Neural progenitor cell (in vitro differentiated cells): ENCODE results near the gene HNRNPA0. TPM values are rescaled to one million over a fixed set of nuclear protein-coding genes. Genes with fewer than 3 reads are reported as not detected.

ENCODE experiments used
- DNase-seq: peaks from one replicate; pipeline ENCODE4 v3.0.0-alpha.2; 2016; ENCODE audit warnings: low spot score
- H2AFZ ChIP-seq: fragments of 200-600 bp; sonication (generic); replicated peaks from 2 replicates; pipeline ENCODE4 v1.6.1; 2016; ENCODE audit warnings: antibody characterized with exemption
- H3F3A ChIP-seq: fragments of 200-600 bp; sonication (generic); 2 replicates; pipeline ENCODE4 v1.6.1; 2016; ENCODE audit warnings: antibody characterized with exemption, low read depth
- H3K27ac ChIP-seq: fragments of 200-600 bp; sonication (generic); 2 replicates; pipeline ENCODE4 v1.5.1; 2016; ENCODE audit warnings: mild to moderate bottlenecking
- H3K27me3 ChIP-seq: fragments of 200-600 bp; sonication (generic); 2 replicates; pipeline ENCODE4 v1.6.1; 2016; ENCODE audit warnings: mild to moderate bottlenecking, moderate library complexity
- H3K36me3 ChIP-seq: fragments of 200-600 bp; sonication (generic); 2 replicates; pipeline ENCODE4 v1.5.1; 2016
- H3K4me1 ChIP-seq: fragments of 200-600 bp; sonication (generic); 2 replicates; pipeline ENCODE4 v1.6.1; 2016; ENCODE audit warnings: mixed run types
- H3K4me2 ChIP-seq: fragments of 200-600 bp; sonication (generic); 2 replicates; pipeline ENCODE4 v1.6.1; 2016
- H3K4me3 ChIP-seq: fragments of 200-600 bp; sonication (generic); 2 replicates; pipeline ENCODE4 v1.5.1; 2016
- H3K79me2 ChIP-seq: fragments of 200-600 bp; sonication (generic); 2 replicates; pipeline ENCODE4 v1.6.1; 2016; ENCODE audit warnings: low read depth
- H3K9ac ChIP-seq: fragments of 200-600 bp; sonication (generic); 2 replicates; pipeline ENCODE4 v1.6.1; 2016
- H3K9me3 ChIP-seq: fragments of 200-600 bp; sonication (generic); 2 replicates; pipeline ENCODE4 v1.5.1; 2016; ENCODE audit warnings: low read depth
- H4K20me1 ChIP-seq: fragments of 200-600 bp; sonication (generic); 2 replicates; pipeline ENCODE4 v1.6.1; 2016; ENCODE audit warnings: low read depth
- H3K27ac Mint-ChIP-seq: 3 replicates; pipeline ENCODE4 v1.8.0; 2021; ENCODE audit warnings: mixed read lengths
- H3K27me3 Mint-ChIP-seq: 2 replicates; pipeline ENCODE4 v1.8.0; 2022; ENCODE audit warnings: low read depth, mild to moderate bottlenecking, inconsistent platforms, moderate library complexity, mixed read lengths; ENCODE audit not compliant: insufficient read depth
- H3K36me3 Mint-ChIP-seq: 3 replicates; pipeline ENCODE4 v1.8.0; 2021; ENCODE audit warnings: mixed read lengths
- H3K4me1 Mint-ChIP-seq: 3 replicates; pipeline ENCODE4 v1.8.0; 2021; ENCODE audit warnings: mixed read lengths
- H3K4me3 Mint-ChIP-seq: 3 replicates; pipeline ENCODE4 v1.8.0; 2021; ENCODE audit warnings: mild to moderate bottlenecking, moderate library complexity, mixed read lengths
- H3K9me3 Mint-ChIP-seq: 3 replicates; pipeline ENCODE4 v1.8.0; 2020; ENCODE audit warnings: mixed read lengths
- EZH2 ChIP-seq: fragments of 200-600 bp; sonication (generic); IDR thresholded peaks from 2 replicates; pipeline ENCODE4 v1.6.1; 2017; ENCODE audit warnings: antibody characterized with exemption, mild to moderate bottlenecking, moderate library complexity
- EZH2phosphoT487 ChIP-seq: fragments of 200-600 bp; sonication (generic); IDR thresholded peaks from 2 replicates; pipeline ENCODE4 v1.6.1; 2017; ENCODE audit warnings: antibody characterized with exemption
- total RNA-seq: library from RNA; depleted of rRNA; stranded (reverse); fragments of >200 nt; gene quantifications from 2 replicates; pipeline ENCODE4 v1.2.3, GENCODE V29; 2015; ENCODE audit warnings: low replicate concordance
- TF ChIP-seq, protein P1 (sequence below): fragments of 200-600 bp; sonication (generic); IDR thresholded peaks from 2 replicates; pipeline ENCODE4 v1.5.1; 2017; ENCODE audit warnings: antibody characterized with exemption, mild to moderate bottlenecking

HNRNPA0 gene
- total RNA-seq, 1 donor from 2014 or later, result 49.8 TPM

DNA sequence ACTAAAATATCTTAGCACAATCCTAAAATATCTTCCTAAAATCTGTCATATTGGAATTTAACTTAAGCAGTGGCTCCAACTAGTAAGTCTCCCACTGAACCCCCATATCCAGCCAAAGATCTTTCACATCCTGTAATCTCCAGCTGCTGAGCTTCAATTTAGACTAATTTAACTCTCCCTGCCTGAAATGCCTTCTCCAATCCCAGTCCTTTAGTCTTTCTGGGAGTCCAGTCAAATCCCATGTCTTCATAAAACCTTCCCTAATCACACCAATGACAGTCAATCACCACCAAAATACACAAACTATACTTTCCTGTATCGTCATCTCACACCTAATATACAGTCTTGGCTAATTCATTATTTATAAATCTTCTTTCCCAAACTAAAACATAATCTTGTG is 17.7 kb downstream of the HNRNPA0 start:
- peaks cover 24% of the 10 kb centered on the region for H3K4me1 ChIP-seq
- no peak overlapping the region for H3K4me3 ChIP-seq
- peaks cover 5% of the 10 kb centered on the region for H3K9me3 Mint-ChIP-seq
- H3F3A ChIP-seq, result peaks cover 21% of the 10 kb centered on the region
- no peaks in the 10 kb centered on the region for H3K9me3 ChIP-seq
- no peaks in the 10 kb centered on the region for H3K27me3 ChIP-seq
- no peaks in the 10 kb centered on the region for H3K27me3 Mint-ChIP-seq
- no peaks in the 10 kb centered on the region for H3K36me3 Mint-ChIP-seq
- no peaks in the 10 kb centered on the region for H3K4me1 Mint-ChIP-seq
- no peak overlapping the region for H2AFZ ChIP-seq
- H4K20me1 ChIP-seq, result no peaks in the 10 kb centered on the region
- H3K27ac ChIP-seq, result no peak overlapping the region
- DNase-seq, result no peak
- H3K79me2 ChIP-seq, result peaks cover 38% of the 10 kb centered on the region
- H3K9ac ChIP-seq, result no peak overlapping the region
- H3K4me2 ChIP-seq, result peak overlapping the region; percentile 81
- H3K4me3 Mint-ChIP-seq, result no peak overlapping the region
- H3K27ac Mint-ChIP-seq, result no peak overlapping the region
- no peaks in the 10 kb centered on the region for H3K36me3 ChIP-seq
- TF ChIP-seq EZH2phosphoT487, result no peak
- TF ChIP-seq, protein P1, sequence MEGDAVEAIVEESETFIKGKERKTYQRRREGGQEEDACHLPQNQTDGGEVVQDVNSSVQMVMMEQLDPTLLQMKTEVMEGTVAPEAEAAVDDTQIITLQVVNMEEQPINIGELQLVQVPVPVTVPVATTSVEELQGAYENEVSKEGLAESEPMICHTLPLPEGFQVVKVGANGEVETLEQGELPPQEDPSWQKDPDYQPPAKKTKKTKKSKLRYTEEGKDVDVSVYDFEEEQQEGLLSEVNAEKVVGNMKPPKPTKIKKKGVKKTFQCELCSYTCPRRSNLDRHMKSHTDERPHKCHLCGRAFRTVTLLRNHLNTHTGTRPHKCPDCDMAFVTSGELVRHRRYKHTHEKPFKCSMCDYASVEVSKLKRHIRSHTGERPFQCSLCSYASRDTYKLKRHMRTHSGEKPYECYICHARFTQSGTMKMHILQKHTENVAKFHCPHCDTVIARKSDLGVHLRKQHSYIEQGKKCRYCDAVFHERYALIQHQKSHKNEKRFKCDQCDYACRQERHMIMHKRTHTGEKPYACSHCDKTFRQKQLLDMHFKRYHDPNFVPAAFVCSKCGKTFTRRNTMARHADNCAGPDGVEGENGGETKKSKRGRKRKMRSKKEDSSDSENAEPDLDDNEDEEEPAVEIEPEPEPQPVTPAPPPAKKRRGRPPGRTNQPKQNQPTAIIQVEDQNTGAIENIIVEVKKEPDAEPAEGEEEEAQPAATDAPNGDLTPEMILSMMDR, result no peak

DNA sequence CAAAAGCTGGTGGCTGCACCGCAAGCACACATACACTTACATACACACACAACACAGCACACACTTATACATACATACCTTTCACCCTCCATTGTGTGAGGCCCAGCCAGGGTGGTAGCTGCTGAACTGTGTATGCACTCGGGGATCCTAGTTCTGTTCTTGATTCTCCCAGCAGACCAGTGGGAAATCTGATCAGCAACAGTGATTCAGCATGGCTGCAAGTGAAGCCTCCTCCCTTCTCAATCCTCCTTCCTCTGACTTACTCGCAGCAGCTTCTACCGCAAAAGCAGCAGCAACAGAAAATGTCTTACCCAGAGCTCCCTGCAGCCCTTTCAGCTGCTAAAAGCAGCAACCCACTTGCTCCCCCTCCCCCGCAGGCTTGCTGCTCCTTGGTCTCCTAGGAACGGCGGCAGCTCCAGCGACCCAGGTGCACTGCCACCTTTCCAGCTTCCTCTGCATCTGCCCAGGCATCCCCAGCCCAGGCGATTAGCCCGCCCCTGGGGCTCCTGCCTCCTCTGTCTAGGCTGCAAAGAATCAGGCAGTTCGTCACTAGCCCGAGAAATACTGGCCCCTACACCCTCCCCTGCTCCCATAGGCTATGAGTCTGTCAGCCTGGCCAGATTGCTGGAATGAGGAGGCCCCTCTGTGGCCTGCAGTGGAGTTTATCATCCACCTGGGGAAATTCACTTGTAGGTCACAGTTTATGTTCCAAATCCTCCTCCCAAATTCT is 18.4 kb downstream of the HNRNPA0 start, which contains the start of gene KLHL3:
TSS of gene KLHL3 (minus strand) at position 535 of the 730 bp plus-strand sequence. CDS start at position 92, 443 bp downstream.
- Histone ChIP-seq H3K27ac (peak within 1 kb of the TSS; percentile 61), H3K36me3 (no peaks in the 10 kb centered on the region)
- no peaks in the 10 kb centered on the region for H3K36me3 Mint-ChIP-seq

DNA sequence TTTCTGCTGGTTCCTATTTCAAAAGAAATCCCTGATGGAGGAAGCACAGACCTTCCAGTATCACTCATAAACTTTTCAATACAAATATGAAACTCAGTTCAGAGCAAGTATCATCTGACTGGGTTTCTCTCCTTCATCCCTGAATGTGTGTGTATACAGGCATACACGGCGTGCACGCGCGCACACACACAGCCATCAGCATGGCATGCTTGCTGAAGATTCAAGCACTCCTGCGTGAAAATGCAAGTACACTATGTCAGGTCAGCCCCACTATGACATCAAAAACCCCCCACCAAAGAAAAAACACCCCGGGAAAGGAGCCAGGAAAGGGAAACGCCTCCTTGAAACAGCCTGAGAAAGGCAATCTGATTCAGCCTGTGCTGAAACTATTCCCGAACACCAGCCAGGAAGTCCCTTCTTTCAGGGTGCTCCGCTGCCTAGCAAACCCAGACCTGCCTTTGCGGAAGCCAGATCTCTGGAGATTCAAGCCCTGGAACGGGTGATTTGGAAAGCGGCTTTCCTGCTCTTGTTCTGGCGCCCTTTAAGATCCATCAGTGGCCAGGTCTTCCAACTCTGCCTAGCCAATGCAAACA is 19.1 kb downstream of the HNRNPA0 start:
- Histone ChIP-seq H4K20me1 (no peaks in the 10 kb centered on the region), H3K4me1 (peaks cover 24% of the 10 kb centered on the region), H3K4me2 (peak overlapping the region; percentile 81), H3K9ac (peak overlapping the region; percentile 45), H3K27me3 (no peaks in the 10 kb centered on the region), H3F3A (peaks cover 21% of the 10 kb centered on the region), H3K79me2 (peaks cover 51% of the 10 kb centered on the region), H3K36me3 (no peaks in the 10 kb centered on the region), H3K9me3 (no peaks in the 10 kb centered on the region), H2AFZ (peak overlapping the region; percentile 97), H3K4me3 (peak overlapping the region; percentile 74), H3K27ac (peak overlapping the region; percentile 61)
- no peak overlapping the region for H3K27ac Mint-ChIP-seq
- TF ChIP-seq EZH2 (no peak), EZH2phosphoT487 (no peak)
- TF ChIP-seq, protein P1, result no peak
- H3K36me3 Mint-ChIP-seq, result no peaks in the 10 kb centered on the region
- peaks cover 5% of the 10 kb centered on the region for H3K9me3 Mint-ChIP-seq
- H3K4me1 Mint-ChIP-seq, result no peaks in the 10 kb centered on the region
- no peak overlapping the region for H3K4me3 Mint-ChIP-seq
- no peaks in the 10 kb centered on the region for H3K27me3 Mint-ChIP-seq
- DNase-seq, result peak; percentile 56

More for the DNA sequence above, 18.4 kb downstream of the HNRNPA0 start, which contains the start of gene KLHL3:
- Histone ChIP-seq H3K9ac (peak within 1 kb of the TSS; percentile 45), H3F3A (peaks cover 21% of the 10 kb centered on the region), H4K20me1 (no peaks in the 10 kb centered on the region), H3K79me2 (peaks cover 45% of the 10 kb centered on the region), H3K4me2 (peak within 1 kb of the TSS; percentile 81), H3K4me1 (peaks cover 24% of the 10 kb centered on the region), H3K4me3 (peak within 1 kb of the TSS; percentile 74), H2AFZ (peak within 1 kb of the TSS; percentile 97), H3K27me3 (no peaks in the 10 kb centered on the region), H3K9me3 (no peaks in the 10 kb centered on the region)
- Mint-ChIP-seq H3K27me3 (no peaks in the 10 kb centered on the region), H3K9me3 (peaks cover 5% of the 10 kb centered on the region), H3K4me3 (no peak within 1 kb of the TSS), H3K4me1 (no peaks in the 10 kb centered on the region), H3K27ac (no peak within 1 kb of the TSS)
- TF ChIP-seq, protein P1, result peak; percentile 38
- TF ChIP-seq EZH2, result no peak
- DNase-seq, result peak; percentile 89
